ENCODE measurements around the gene SCGB1D1. TPM values are rescaled to one million over a fixed set of nuclear protein-coding genes. Genes with fewer than 3 reads are reported as not detected.

The SCGB1D1 gene
- total and polyA plus RNA-seq, 2 of the 8 experiments (the other 6 are each of a cell fraction or from before 2014, with no cell fraction given): not detected

DNA sequence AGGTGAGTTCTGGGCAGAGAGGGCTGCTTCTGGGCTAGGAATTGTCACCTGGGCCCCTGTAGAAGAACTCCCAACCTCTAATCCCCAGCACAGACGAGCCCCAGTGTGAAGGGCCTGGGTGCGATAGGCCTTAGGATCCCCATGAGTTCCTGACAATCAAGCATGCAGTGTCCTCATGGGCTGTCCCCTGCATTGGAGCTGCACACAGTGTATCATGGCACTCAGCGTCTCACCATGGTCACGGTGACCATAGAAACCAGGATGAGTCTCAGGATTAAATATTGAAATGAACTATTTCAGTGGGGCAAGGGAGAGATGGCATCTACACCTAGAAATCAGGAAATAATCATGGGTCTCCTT lies 18.7 kb downstream of the SCGB1D1 start:
- Histone ChIP-seq H3K4me3 (ENCODE audit: extremely low read depth in 1 of 4, insufficient read depth in 2 of 4, low read depth in 3 of 4, low read length in 4 of 4) (no peak overlapping the region), H3K79me2 (ENCODE audit: control insufficient read depth in 1 of 2, insufficient read depth in 2 of 2, low read length in 2 of 2) (no peaks in the 10 kb centered on the region), H3K79me1 (ENCODE audit: low read depth, low read length) (no peaks in the 10 kb centered on the region), H2BK20ac (ENCODE audit: low read length) (no peak overlapping the region), H4K20me1 (replicated peaks in 1 of 2; ENCODE audit: control insufficient read depth in 1 of 2, insufficient read depth in 2 of 2, low read length in 2 of 2) (no peaks in the 10 kb centered on the region), H4K5ac (ENCODE audit: insufficient read length, low read depth, low read length) (no peak overlapping the region), H3K23me2 (ENCODE audit: low read depth, low read length) (no peaks in the 10 kb centered on the region), H2AK5ac (ENCODE audit: low read depth, low read length) (no peak overlapping the region), H4K8ac (ENCODE audit: extremely low read depth, insufficient read depth, low read length) (no peak overlapping the region), H2AFZ (ENCODE audit: low read length) (no peak overlapping the region), H3K18ac (ENCODE audit: extremely low read depth, low read length) (no peak overlapping the region; the same call in 1 of the 2 replicates), H4K91ac (replicated peaks; ENCODE audit: insufficient read length, low read length) (no peak overlapping the region), H2BK12ac (ENCODE audit: low read depth, low read length) (no peak overlapping the region), H2BK5ac (ENCODE audit: low read depth, low read length) (no peak overlapping the region), H3K9me3 (ENCODE audit: insufficient read depth in 2 of 2, low read depth in 1 of 2, low read length in 1 of 2) (no peaks in the 10 kb centered on the region), H3K27ac (ENCODE audit: low read depth, low read length) (no peak overlapping the region), H3K56ac (replicated peaks; ENCODE audit: insufficient read length, low read depth, low read length) (no peak overlapping the region), H2BK15ac (ENCODE audit: low read length) (peak overlapping the region; percentile 88; the same call in 1 of the 2 replicates), H3K4me2 (ENCODE audit: insufficient read depth in 1 of 2, low read depth in 2 of 2, low read length in 2 of 2) (no peak overlapping the region), H2BK120ac (replicated peaks; ENCODE audit: low read depth, low read length) (no peak overlapping the region), H3K9ac (replicated peaks in 1 of 4; ENCODE audit: extremely low read depth in 1 of 4, low read depth in 3 of 4, low read length in 3 of 4) (no peak overlapping the region), H3K23ac (ENCODE audit: insufficient read length) (no peak overlapping the region), H3K27me3 (replicated peaks in 1 of 4; ENCODE audit: control insufficient read depth in 3 of 4, extremely low read depth in 1 of 4, insufficient read depth in 3 of 4, low read length in 3 of 4) (no peaks in the 10 kb centered on the region), H3K4me1 (replicated peaks in 1 of 4; ENCODE audit: control insufficient read depth in 3 of 4, insufficient read depth in 4 of 4, low read length in 3 of 4) (no peaks in the 10 kb centered on the region), H3K14ac (ENCODE audit: insufficient read length) (no peak overlapping the region), H3K4ac (replicated peaks; ENCODE audit: insufficient read length, low read depth, low read length) (no peak overlapping the region), H3K36me3 (ENCODE audit: control insufficient read depth in 2 of 4, insufficient read depth in 4 of 4, low read length in 3 of 4) (no peaks in the 10 kb centered on the region)
- FAIRE-seq (no peak), DNase-seq (ENCODE audit: low read depth in 1 of 2, low spot score in 2 of 2) (no peak)
- 81% methylated on average over 4 of the region's 4 CpGs; no CpG with 5 or more reads in 1 of the 2 experiments for WGBS, 2 experiments (ENCODE audit: extremely low coverage in 1 of 2, insufficient coverage in 1 of 2, insufficient read length in 1 of 2, insufficient replicate concordance in 2 of 2, low coverage in 1 of 2, low lambda C conversion rate in 2 of 2, missing lambda C conversion rate in 1 of 2)
- ChIA-PET POLR2A (ENCODE audit: partially characterized antibody) (no interaction called here), CTCF (ENCODE audit: partially characterized antibody) (interaction anchor here (0.9 to 4.1 kb wide), 9 partner anchors 9 to 171 kb away, joined by 3 to 35 read pairs (median 5); partner anchors contain the start of genes ASRGL1 and SCGB1D2)
- TF ChIP-seq CREB1 (IDR thresholded peaks at IDR 0.05) (no peak), PHF8 (conservative IDR thresholded peaks at IDR 0.05; ENCODE audit: low read depth, low read length) (no peak), GABPA (IDR thresholded peaks at IDR 0.05; ENCODE audit: borderline replicate concordance, insufficient read depth, low read length) (no peak), RFX5 (IDR thresholded peaks at IDR 0.05; ENCODE audit: borderline replicate concordance, low read depth, low read length) (no peak), SP2 (IDR thresholded peaks at IDR 0.05; ENCODE audit: low read length) (no peak), CBX5 (IDR thresholded peaks at IDR 0.05; ENCODE audit: low read depth, low read length) (no peak), TBP (IDR thresholded peaks at IDR 0.05; ENCODE audit: low read depth, low read length) (no peak), EZH2 (IDR thresholded peaks at IDR 0.05; ENCODE audit: low read depth, low read length, severe bottlenecking) (no peak), KDM4A (IDR thresholded peaks at IDR 0.05; ENCODE audit: low read depth, low read length, severe bottlenecking) (no peak), RAD21 (IDR thresholded peaks at IDR 0.05 in 1 of 2, conservative IDR thresholded peaks at IDR 0.05 in 1 of 2; ENCODE audit: low read depth in 2 of 2, low read length in 2 of 2) (no peak)
- TF ChIP-seq, protein P1, sequence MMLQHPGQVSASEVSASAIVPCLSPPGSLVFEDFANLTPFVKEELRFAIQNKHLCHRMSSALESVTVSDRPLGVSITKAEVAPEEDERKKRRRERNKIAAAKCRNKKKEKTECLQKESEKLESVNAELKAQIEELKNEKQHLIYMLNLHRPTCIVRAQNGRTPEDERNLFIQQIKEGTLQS (IDR thresholded peaks at IDR 0.05; ENCODE audit: insufficient read depth, low read depth, low read length): no peak

All from H1 (cell line).